Mesothelial cell of epicardium (in vitro differentiated cells): ENCODE results near the gene MXD4. TPM values are rescaled to one million over a fixed set of nuclear protein-coding genes. Genes with fewer than 3 reads are reported as not detected.

Source experiments
- DNase-seq, 2 experiments: peaks; one replicate each; pipeline ENCODE4 v3.0.0; 2021; ENCODE audit warnings: low spot score in 2 of 2; ENCODE audit not compliant: unreplicated experiment in 2 of 2
- H3K27ac Mint-ChIP-seq: 2 replicates; pipeline ENCODE4 v1.8.0; 2021; ENCODE audit warnings: mixed read lengths
- H3K27me3 Mint-ChIP-seq: 2 replicates; pipeline ENCODE4 v1.8.0; 2021; ENCODE audit warnings: low read depth, mixed read lengths
- H3K36me3 Mint-ChIP-seq: 2 replicates; pipeline ENCODE4 v1.8.0; 2021; ENCODE audit warnings: mixed read lengths
- H3K4me1 Mint-ChIP-seq: 2 replicates; pipeline ENCODE4 v1.8.0; 2021; ENCODE audit warnings: mixed read lengths
- H3K4me3 Mint-ChIP-seq: 2 replicates; pipeline ENCODE4 v1.8.0; 2021; ENCODE audit warnings: mild to moderate bottlenecking, moderate library complexity, mixed read lengths
- H3K9me3 Mint-ChIP-seq: 2 replicates; pipeline ENCODE4 v1.8.0; 2021; ENCODE audit warnings: mixed read lengths
- CTCF ChIP-seq: fragments of 200-600 bp; sonication (generic); IDR thresholded peaks from one replicate; pipeline ENCODE4 v1.5.0; 2021; ENCODE audit warnings: antibody characterized with exemption; ENCODE audit not compliant: unreplicated experiment
- total RNA-seq: library from RNA; stranded (reverse); gene quantifications from 3 replicates; pipeline ENCODE4 v1.2.1, GENCODE V29; 2021

The MXD4 gene
- total RNA-seq, 1 donor from 2014 or later: 104 TPM

- DNase-seq: no peak
- H3K36me3 Mint-ChIP-seq: no peaks in the 10 kb centered on the region
- no peak overlapping the region for H3K4me3 Mint-ChIP-seq
- TF ChIP-seq CTCF: no peak
- H3K4me1 Mint-ChIP-seq: peaks cover 14% of the 10 kb centered on the region
- H3K27me3 Mint-ChIP-seq: no peaks in the 10 kb centered on the region
- H3K9me3 Mint-ChIP-seq: no peaks in the 10 kb centered on the region
- no peak overlapping the region for H3K27ac Mint-ChIP-seq
These were observed 9.5 kb upstream of the MXD4 start for GRCh38 chr4:2271279-2272025.

- H3K36me3 Mint-ChIP-seq: no peaks in the 10 kb centered on the region
- DNase-seq: no peak
- no peak overlapping the region for H3K27ac Mint-ChIP-seq
- peaks cover 17% of the 10 kb centered on the region for H3K4me1 Mint-ChIP-seq
- no peaks in the 10 kb centered on the region for H3K27me3 Mint-ChIP-seq
- TF ChIP-seq CTCF: no peak
- H3K9me3 Mint-ChIP-seq: no peaks in the 10 kb centered on the region
- H3K4me3 Mint-ChIP-seq: no peak overlapping the region
These were observed 8.6 kb upstream of the MXD4 start for GRCh38 chr4:2270341-2271165.

- no peaks in the 10 kb centered on the region for H3K36me3 Mint-ChIP-seq
- no peaks in the 10 kb centered on the region for H3K27me3 Mint-ChIP-seq
- no peaks in the 10 kb centered on the region for H3K9me3 Mint-ChIP-seq
- DNase-seq: no peak
- no peak overlapping the region for H3K4me3 Mint-ChIP-seq
- no peak overlapping the region for H3K27ac Mint-ChIP-seq
- TF ChIP-seq CTCF: no peak
- peaks cover 17% of the 10 kb centered on the region for H3K4me1 Mint-ChIP-seq
These were observed 7.8 kb upstream of the MXD4 start for GRCh38 chr4:2269618-2270163.

- Mint-ChIP-seq H3K36me3 (no peaks in the 10 kb centered on the region), H3K27me3 (no peaks in the 10 kb centered on the region), H3K9me3 (no peaks in the 10 kb centered on the region), H3K4me3 (no peak overlapping the region), H3K27ac (no peak overlapping the region), H3K4me1 (peaks cover 15% of the 10 kb centered on the region)
- no peak for DNase-seq
- TF ChIP-seq CTCF: no peak
These were observed 7.3 kb upstream of the MXD4 start for GRCh38 chr4:2269206-2269531.

- TF ChIP-seq CTCF: no peak
- DNase-seq: no peak
- Mint-ChIP-seq H3K27me3 (no peaks in the 10 kb centered on the region), H3K4me1 (peaks cover 11% of the 10 kb centered on the region), H3K4me3 (no peak overlapping the region), H3K36me3 (no peaks in the 10 kb centered on the region), H3K27ac (no peak overlapping the region), H3K9me3 (no peaks in the 10 kb centered on the region)
These were observed 6.7 kb upstream of the MXD4 start for GRCh38 chr4:2268357-2269205.
